Measurements from ENCODE around the gene AUH.
A peak's percentile ranks its signal among the peaks of the same experiment; 100 is the strongest.

Gene AUH

DNA sequence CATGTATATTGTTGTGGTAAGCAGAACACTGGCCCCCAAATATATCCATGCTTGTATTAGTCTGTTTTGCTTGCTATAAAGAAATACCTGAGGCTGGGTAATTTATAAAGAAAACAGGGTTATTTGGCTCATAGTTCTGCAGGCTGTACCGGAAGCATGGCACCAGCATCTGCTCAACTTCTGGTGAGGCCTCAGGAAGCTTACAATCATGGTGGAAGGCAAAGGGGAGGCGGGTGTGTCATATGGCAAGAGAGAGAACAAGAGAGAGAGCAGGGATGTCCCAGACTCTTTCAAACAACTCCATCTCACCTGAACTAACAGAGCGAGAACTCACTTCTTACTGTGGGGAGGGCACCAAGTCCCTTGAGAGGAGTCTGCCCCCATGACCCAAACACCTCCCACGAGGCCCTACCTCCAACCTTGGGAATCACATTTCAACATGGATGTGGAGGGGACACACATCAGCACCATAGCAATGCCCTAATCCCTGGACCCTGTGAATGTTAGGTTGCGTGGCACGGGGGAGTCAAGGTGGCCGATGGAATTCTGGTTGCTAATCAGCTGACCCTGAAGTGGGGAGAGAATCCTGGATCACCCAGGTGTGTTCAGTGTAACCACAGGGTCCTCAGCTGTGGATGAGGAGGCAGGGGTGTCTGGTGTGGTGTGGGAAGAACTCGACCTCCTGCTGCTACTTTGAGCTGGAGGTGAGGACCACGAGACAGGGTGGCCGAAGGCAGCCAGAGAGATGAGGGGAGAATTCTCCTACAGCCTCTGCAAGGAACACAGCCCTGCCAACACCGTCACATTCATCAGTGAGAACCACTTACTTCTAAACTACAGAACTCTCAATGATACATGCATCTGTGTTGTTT, 172.8 kb downstream of the AUH start:
- no peak for DNase-seq (ENCODE audit: low spot score)

DNA sequence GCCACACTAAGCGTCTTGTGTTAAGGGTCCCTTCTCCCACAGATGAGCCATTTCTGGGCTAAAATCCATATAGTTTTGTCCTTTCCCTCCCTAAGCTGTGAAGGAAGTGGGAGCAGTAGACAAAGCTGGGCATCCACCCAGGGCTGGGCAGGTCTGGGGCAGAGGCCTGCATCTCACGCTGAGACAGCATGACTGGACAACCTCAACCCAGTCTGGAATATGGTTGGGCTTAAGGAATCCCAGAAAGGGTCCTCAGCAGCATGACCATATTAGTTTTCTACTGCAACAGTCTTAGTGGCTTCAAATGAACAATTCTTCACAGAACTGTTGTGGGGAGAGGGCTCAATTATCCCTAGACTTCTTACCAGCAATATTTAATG, 173.8 kb downstream of the AUH start:
- DNase-seq (ENCODE audit: low spot score), result peak; percentile 93

DNA sequence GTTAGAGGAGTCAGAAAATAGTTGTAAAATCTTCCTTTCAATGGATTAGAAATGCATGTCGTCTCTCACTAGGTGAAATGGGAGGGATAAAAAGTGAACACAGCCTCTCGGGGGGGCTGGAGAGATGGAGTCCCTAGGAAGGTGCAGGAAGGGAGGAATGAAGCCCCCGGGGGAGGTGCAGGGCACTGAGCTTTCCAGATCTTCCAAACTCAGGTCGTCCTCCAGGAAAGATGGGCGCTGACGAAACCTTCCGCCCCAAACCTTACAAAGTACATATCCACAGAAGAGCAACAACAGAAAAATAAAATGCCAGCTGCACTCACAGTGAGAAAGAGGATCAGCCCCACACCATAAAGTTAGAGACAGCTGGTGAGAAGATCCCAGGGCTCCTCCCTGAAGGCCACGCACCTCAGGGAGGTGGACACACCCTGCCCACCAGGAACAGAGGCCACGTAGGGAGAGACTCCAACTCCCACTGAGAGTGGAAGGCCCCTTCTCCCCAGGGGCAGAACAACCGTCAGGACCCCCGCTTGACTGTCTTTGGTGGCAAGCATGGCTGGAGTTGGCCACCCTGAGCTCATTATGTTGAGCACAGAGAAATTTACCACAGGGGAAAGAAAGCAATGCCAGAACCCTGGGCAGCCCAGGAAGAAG, 174.3 kb downstream of the AUH start:
- DNase-seq (ENCODE audit: low spot score), result no peak

DNA sequence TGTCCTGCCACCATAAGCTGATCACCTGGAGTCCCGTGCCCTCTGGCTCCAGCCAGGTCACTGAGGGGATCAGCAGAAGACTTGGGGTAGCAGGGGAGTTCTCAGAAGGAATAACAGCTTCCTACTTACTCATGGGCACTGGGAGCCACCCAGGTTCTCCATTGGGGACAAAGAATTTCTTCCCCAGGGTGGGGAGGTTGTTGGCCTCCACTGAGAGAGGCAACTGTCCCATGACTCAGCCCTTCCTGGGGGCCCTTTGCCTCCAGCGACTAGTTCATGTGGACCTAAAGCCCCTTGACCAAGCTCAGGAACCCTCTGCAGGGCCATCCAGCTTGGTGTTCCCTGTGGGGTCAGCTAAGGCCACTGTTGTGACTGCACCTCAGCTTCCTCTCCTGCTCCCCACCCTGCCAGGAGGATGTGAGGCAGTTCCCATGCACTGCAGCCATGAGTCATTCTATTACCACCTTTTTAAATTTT, 175.0 kb downstream of the AUH start:
- peak; percentile 51 for DNase-seq (ENCODE audit: low spot score)

DNA sequence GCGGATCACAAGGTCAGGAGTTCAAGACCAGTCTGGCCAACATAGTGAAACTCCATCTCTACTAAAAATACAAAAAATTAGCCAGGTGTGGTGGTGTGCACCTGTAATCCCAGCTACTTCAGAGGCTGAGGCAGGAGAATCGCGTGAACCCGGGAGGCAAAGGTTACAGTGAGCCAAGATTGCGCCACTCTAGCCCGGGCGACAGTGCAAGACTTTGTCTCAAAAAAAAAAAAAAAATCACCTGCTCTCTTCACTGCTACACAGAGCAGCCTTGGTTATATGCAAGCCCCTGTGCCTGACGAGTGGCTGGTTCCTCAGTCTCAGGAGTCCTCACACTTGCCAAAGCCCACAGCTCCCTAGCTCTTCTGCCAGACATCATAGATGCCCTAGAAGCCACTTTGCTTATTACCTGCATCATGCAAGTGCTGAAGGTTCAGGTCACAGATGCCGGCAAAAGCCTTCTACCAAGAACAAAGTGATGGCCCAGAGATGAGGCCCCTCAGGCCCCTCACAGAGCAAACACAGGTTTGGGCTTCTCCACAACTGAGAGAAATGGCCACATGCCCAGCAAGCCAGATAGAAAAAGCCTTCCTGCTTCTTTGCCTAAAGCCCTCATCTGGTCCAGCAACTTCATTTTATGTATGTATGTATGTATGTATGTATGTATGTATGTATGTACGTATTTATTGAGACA, 176.4 kb downstream of the AUH start:
- DNase-seq (ENCODE audit: low spot score), result no peak

DNA sequence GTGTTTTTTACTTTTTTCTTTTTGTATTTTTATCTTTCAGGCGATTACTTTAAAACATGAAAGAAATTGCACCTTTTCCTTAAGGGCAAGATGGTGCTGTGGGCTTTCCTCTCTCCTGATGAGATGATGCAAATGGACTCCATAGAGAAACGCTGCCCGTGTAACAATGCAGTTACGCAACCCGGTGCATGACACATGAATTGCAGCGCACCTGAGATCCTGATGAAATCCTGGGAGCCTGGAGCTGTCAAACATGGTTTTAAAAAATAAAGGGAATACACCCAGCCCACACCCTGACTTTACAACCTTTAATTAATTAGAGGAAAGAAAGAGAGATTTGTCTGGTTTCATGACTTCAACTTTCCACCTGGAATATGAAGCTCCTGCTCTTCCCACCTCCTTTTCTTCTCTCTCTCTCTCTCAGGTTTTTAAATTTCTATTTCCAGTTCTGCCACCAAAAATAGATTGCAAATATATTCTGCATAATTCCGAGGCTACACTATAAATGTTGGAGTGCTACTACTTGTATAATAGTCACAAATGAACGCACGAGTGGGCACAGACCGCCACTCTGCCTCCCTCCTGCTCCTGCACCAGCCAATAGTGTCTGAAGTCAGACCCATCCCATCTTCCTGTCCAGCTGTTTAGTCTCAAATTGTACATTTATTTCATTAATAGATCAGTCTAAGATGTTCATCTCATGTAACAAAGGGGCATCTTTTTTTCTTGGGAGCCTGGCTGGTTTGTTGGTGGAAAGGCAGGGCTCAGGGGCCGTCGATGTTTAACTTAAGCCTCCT, 179.1 kb downstream of the AUH start:
- DNase-seq (ENCODE audit: low spot score), result no peak

DNA sequence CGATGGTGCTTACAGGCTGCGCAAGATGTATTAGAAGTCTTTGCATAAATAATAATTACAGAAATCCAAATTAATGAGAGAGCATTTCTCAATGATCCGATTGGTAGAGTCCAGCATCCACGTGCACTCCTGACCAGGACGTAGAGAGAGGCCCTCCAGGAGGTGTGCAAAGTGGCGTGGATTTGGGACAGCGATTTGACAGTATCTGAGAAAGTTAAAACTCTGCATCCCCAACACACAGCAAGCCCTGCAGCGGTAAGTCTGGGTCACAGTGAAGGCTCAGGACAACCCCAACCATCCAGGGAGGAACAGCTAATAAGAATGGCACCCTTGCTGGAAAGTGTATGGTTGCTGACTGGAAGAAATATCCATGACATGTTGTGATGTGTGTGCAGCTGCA, 180.2 kb downstream of the AUH start:
- DNase-seq (ENCODE audit: low spot score), result no peak

DNA sequence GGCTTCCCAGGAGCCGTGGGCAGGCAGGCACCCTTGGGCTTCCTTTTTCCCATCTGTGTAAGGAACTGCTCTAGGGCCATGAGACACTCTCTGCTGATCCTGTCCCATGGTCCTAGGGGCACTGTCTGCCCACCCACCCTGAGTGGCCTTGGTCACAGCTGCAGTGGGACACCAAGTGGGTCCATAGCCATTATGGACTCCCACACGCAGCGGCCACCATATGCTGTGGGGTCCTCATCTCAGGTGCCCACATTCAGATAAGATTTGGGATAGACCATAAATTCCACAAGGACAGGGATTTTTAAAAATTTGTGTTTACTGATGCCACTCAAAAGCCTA, 180.8 kb downstream of the AUH start:
- no peak for DNase-seq (ENCODE audit: low spot score)

DNA sequence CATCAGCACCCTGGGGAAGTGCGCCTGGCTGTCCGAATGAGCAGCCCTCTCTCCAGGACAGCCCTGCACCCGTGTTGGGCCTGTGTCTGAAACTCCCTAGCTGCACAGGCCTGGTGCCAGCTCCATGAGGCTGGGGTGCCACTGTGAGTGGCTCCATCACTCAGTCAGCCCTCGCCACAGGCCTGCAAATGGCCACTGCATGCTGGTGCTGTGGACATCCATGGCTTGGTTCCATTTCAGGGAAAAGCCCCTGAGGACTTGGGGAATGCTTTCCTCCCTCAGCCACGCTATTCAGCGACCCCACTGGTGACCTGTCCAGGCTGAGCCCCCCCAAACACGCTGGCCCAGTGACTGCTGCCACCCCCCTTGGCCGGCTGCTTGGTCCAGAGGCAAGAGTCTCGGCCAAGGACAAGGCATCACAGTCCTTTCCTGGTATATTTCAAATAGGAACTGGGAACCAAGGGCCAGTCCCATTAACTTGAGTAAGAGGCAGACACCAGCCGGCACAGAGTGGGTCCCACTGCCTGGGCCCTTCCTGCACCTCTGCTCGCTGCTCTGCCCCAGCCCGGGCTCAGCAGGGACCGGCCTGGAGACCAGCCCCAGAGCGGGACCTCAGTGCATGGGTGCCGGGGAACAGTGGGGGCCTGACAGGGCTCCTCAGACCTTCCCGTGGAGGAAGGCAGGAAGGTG, 181.3 kb downstream of the AUH start:
- no peak for DNase-seq (ENCODE audit: low spot score)

DNA sequence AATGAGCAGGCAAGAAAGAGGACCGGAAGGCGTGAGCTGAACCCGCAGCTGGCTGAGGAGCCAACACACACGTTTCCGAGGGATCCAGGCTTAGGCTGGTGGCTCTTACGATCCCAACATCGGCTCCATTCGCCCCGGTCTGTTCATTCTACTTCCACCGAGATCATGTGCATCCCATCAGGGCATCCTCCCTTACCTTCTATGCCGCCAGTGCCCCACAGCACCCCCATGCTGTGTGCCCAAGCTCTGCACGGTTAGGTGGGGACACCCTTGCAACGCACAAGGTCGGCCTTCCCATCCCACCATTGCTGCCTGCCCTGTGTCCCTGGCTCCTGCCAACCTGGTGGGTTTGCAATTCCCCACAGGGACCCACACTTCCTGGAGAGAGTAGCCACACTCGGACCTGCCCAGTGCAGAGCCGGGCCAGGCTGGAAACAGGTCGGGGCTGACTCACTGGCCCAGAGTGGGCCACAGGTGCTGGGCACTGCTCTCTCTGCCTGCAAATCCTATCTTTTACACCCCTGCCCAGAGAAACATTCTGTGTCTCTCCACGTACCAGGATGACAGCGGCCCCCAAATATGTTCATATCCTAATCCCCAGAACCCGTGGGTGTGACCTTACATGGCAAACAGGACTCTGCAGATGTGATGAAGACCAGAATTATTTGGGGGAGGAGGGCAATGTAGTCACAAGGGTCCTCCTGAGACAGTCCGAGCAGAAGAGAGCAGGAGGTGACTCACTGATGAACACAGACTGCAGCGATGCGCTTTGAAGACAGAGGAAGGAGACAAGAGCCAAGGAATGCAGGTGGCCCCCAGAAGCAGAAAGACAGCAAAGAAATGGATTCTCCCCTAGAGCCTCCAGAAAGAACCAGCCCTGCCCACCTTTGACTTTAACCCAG, 182.2 kb downstream of the AUH start:
- DNase-seq (ENCODE audit: low spot score), result peak; percentile 60

DNA sequence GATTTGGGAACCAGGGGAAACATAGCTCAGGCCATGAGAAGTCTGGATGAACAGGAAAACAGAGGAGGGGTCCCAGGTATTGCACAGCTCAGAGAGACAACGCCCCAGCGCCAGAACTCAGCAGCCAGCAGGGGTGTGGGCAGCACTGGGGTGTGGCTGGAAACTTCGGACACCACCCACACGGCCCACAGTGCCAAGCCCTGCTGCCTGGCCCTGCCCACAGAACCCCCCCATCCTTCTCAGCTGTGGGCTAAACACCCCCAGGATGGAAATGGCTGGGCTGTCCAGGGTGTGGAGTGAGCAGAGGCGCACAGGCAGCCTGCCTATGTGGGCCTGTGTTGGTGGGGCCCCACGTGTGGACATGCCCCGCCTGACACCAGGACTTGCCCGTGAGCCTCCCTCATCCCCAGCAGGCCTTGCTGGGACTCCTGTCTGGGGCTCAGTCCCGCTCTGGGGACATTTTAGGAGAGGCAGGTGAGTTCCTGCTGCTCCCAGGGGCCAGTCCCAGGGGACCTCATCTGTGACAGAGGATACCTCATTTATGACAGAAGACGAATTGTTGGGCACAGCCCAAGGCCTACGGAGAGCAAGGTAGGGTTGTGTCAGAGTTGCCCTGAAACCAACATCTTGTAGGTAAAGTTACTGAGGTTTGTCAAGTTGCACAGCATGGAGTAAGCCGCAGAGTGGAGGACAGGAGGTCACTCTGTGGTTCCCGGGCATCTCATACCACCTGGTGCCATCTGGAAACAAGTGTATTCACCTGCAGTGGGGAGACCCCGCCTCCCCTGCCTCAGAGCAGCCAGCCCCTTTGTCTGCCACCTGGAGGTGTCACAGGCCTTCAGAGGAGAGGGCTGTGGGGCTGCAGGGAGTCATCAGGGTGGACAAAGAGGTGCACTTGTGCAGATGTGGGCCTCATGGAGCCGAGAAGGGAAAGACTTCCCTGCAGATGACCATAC, 183.2 kb downstream of the AUH start:
- no peak for DNase-seq (ENCODE audit: low spot score)

DNA sequence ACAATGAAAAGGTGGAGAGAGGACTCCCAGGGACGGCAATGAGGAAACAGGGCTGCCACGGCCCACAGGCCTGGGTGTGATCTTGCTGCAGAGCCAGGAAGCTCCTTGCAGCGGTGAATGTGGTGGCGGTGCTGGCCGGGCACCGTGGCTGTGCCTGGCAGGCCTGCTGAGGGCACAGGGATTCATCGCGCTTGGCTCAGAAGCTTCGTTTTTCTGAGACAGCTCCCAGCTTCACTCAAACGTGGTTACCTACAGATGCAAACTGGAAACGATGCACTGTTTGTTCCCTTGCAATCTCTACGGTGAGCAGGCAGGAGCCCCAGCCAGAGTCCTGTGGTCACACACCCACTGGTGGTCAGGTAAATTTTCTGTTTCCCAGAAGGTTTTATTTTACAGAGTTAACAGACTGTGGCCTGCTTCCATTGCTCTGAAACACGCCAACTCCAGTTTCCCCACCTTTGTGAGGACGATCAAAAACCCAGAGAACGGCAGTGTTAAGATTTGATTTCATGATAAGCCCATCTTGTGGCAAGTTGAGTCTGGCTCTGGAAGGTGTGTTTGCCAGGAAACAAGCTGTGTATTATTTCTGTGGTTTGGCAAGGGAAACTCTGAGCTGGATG, 183.9 kb downstream of the AUH start:
- DNase-seq (ENCODE audit: low spot score), result no peak

DNA sequence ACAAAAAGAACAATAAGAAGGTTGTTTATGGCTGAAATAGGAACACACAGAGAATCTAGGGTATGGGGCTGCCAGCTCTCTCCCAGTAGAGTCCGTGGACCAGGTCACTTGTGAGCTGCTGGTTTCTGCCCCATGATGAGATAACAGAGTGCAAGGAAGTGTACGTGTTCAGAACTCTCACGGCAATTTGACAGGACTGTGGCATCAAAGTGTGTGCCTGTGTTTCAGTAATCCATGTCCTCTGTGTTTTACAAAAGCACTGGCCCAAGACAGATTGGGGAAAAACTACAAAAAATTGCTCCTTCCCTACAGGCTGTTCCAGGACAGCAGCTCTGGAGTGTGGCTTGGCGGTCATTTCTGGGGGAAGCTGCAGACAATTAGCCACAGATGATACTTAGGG, 184.6 kb downstream of the AUH start:
- no peak for DNase-seq (ENCODE audit: low spot score)

DNA sequence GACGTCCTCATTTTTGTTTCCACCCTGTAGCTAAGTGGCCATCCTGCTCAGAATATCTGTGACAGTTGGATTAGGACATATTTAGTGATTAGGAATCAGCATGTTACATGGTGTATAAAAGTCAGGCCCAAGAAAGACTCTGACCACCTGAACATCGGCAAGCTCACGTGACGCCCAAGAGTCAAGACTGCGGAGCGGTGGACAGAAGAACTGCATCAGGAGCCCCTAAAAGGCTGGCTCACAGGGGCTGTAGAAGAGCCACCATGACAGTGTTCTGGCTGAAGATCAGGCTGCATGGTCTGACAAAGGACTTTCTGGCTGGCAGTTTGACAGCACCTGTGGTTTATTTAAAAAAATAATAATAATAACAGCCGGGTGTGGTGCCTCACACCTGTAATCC, 185.3 kb downstream of the AUH start:
- DNase-seq (ENCODE audit: low spot score), result no peak

DNA sequence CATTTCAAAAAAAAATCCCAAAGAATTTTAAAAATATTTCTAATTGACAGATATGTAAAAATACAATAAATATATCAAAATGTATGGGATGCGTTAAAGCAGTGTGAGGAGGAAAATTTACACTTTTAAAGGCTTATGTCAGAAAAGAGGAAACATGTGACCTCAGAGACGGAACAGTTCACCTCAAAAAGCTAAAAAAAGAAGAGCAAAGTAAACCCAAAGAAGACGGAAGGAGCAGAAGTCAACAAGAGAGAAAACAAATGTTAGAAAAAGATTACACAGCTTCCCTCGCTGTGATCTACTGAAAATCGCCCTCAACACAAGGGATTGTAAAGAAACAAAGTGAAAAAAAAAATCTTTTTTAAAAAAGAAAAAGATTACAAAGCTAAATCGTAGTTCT, 186.9 kb downstream of the AUH start:
- no peak for DNase-seq (ENCODE audit: low spot score)

DNA sequence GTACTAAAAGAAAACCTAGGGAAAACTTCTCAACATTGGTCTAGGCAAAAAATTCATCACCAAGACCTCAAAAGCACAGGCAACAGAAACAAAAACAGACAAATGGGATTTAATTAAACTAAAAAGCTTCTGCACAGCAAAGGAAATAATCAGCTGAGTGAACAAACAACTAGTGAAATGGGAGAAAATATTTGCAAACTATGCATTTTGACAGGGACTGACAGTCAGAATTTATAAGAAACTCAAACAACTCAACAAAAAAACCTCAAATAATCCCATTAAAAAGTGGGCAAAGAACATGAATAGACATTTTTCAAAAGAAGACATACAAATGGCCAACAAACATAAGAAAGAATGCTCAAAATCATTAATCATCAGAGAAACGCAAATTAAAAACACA, 189.4 kb downstream of the AUH start:
- DNase-seq (ENCODE audit: low spot score), result no peak

DNA sequence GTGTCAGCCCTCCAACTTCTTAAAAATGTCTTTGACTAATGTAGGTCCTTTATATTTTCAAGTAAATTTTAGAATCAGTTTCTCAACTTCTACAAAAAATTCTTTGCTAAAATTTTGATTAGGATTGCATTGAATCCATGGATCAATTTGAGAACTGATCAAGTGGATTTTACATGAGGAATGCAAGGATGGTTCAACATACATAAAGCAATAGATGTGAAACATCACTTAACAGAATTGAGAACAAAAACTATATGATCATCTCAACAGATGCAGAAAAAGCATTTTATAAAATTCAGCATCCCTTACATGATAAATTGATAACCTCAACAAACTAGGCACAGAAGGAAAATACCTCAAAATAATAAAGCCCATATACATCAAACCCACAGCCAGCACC, 190.8 kb downstream of the AUH start:
- no peak for DNase-seq (ENCODE audit: low spot score)

DNA sequence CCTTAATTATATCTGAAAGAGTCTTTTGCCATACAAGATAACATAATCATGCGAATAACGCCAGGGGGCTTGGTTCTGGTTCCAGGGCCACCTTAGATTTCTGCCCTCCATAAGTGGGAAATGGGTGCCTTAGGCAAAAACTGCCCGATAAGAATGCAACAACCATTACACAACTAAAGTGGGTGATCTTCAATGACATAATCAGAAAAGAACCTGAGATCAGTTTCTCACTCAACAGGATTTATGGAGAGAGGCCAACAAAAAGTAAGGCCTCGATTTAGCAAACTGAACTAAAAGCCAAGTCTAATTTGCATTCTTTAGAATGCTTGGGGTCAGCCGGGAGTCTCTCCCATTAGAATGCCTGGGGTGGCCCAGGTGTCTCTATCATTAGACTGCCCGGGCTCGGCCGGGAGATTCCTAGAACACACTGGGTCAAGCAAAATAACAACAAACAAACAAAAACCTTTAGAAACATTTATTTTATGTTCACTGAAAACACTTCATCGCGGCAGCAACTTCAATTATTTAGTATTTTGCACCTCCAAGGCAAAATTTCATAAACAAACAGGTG, 194.8 kb downstream of the AUH start:
- no peak for DNase-seq (ENCODE audit: low spot score)

Data from AG20443 (cell line).